Lower leg skin (tissue), 3 donors: ENCODE results near the gene PRRG4.

Experiments used
- CTCF ChIP-seq, 3 donors: fragments of 450-650 bp; IDR thresholded peaks; one replicate each; pipeline ENCODE4 v1.5.1; 2016; ENCODE audit warnings: antibody characterized with exemption in 3 of 3, mild to moderate bottlenecking in 3 of 3, moderate library complexity in 2 of 3
- POLR2A ChIP-seq, 2 donors: fragments of 450-650 bp; IDR thresholded peaks; one replicate each; pipeline ENCODE4 v1.6.1; 2016 to 2017; ENCODE audit warnings: antibody characterized with exemption in 2 of 2, mild to moderate bottlenecking in 1 of 2, moderate library complexity in 1 of 2

GRCh38 chr11:32820497-32820896 lies 9.2 kb upstream of the PRRG4 start:
- TF ChIP-seq POLR2A (IDR thresholded peaks at IDR 0.05) (no peak), CTCF (IDR thresholded peaks at IDR 0.05) (no peak)
